ENCODE results near the gene UNC79. TPM values are rescaled to one million over a fixed set of nuclear protein-coding genes. Genes with fewer than 3 reads are reported as not detected.
A peak's percentile ranks its signal among the peaks of the same experiment; 100 is the strongest.

Gene UNC79
- total RNA-seq, 1 donor from 2014 or later = 2.2 TPM

DNA sequence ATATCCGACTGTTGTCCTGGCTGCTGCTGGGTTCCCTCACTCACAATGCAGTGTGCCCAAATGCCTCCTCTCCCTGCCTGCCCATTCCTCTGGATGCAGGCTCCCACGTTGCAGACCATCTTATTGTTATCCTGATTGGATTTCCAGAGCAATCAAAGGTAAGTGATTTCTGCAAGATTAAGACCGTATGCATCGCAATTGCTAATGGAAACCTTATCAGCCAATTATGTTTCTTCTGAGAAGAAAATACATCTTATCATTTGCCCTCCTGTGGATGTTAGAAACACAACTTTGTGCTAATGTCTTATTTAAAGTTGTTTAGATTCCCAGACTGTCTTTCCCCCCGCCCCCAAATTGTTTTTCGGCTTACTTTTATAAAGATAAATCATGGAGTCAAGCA, 259.4 kb downstream of the UNC79 start:
- peak overlapping the region; percentile 98 for H3K27ac ChIP-seq
- H3K4me1 Mint-ChIP-seq = peaks cover 70% of the 10 kb centered on the region
- H3K36me3 ChIP-seq = no peaks in the 10 kb centered on the region
- no peak overlapping the region for H3K4me3 ChIP-seq
- no peaks in the 10 kb centered on the region for H3K36me3 Mint-ChIP-seq
- peaks cover 2% of the 10 kb centered on the region for H3K9me3 Mint-ChIP-seq
- H3K79me2 ChIP-seq (ENCODE audit: low read depth) = no peaks in the 10 kb centered on the region
- H2AFZ ChIP-seq (replicated peaks) = peak overlapping the region; percentile 35
- H4K20me1 ChIP-seq (ENCODE audit: low read depth) = no peaks in the 10 kb centered on the region
- no peaks in the 10 kb centered on the region for H3K9me3 ChIP-seq (ENCODE audit: low read depth)
- peaks cover 90% of the 10 kb centered on the region for H3K4me1 ChIP-seq
- peaks cover 12% of the 10 kb centered on the region for H3K27me3 Mint-ChIP-seq (ENCODE audit: insufficient read depth, low read depth)
- H3K4me3 Mint-ChIP-seq = peak overlapping the region; percentile 16
- peak; percentile 43 for DNase-seq (ENCODE audit: low spot score)
- TF ChIP-seq, protein P1, sequence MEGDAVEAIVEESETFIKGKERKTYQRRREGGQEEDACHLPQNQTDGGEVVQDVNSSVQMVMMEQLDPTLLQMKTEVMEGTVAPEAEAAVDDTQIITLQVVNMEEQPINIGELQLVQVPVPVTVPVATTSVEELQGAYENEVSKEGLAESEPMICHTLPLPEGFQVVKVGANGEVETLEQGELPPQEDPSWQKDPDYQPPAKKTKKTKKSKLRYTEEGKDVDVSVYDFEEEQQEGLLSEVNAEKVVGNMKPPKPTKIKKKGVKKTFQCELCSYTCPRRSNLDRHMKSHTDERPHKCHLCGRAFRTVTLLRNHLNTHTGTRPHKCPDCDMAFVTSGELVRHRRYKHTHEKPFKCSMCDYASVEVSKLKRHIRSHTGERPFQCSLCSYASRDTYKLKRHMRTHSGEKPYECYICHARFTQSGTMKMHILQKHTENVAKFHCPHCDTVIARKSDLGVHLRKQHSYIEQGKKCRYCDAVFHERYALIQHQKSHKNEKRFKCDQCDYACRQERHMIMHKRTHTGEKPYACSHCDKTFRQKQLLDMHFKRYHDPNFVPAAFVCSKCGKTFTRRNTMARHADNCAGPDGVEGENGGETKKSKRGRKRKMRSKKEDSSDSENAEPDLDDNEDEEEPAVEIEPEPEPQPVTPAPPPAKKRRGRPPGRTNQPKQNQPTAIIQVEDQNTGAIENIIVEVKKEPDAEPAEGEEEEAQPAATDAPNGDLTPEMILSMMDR (IDR thresholded peaks at IDR 0.05) = no peak
- TF ChIP-seq EZH2 (IDR thresholded peaks at IDR 0.05) (no peak), EZH2phosphoT487 (IDR thresholded peaks at IDR 0.05) (no peak)
- H3K27ac Mint-ChIP-seq = peak overlapping the region; percentile 6
- peaks cover 84% of the 10 kb centered on the region for H3F3A ChIP-seq (ENCODE audit: low read depth)
- no peaks in the 10 kb centered on the region for H3K27me3 ChIP-seq
- peak overlapping the region; percentile 76 for H3K4me2 ChIP-seq
- H3K9ac ChIP-seq = no peak overlapping the region

DNA sequence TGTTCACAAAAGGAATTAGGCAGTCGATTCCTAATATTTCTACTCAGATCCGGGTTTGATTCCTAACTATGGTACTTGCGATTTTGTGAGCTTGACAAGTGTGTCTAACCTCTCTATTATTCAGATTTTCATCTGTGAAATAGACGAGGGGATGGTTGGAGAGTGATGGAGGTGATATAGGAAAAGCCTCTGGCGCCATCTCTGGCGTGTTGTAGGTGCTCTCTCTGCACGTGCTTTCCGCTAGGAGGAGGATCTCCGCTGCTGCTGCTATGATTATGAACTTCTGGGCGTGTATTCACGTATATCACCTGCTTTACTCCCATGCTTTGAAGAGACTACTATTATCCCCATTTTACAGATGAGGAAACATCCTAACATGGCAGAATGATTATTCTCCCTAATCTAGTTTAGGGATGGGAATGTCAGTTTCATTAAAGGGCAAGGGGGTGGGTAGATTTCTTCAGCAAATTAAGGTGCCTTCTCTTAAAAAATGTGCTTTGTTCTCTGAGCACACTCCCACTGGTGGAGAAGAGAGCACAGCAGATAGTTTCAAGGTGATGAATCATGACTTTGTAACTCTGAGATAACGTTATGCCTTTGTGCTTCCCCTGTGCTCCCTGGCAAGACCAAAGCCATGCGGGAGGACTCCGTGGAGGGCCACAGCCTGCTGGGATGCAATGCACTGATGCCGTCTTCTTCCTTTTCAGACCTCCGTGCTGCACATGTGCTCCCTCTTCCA, 260.5 kb downstream of the UNC79 start:
- Histone ChIP-seq H3K4me1 (peaks cover 81% of the 10 kb centered on the region), H3K4me2 (no peak overlapping the region), H3K9ac (no peak overlapping the region), H3K9me3 (ENCODE audit: low read depth) (no peaks in the 10 kb centered on the region), H2AFZ (replicated peaks) (no peak overlapping the region), H3K79me2 (ENCODE audit: low read depth) (no peaks in the 10 kb centered on the region), H3K27me3 (no peaks in the 10 kb centered on the region), H3K36me3 (peaks cover 2% of the 10 kb centered on the region), H4K20me1 (ENCODE audit: low read depth) (no peaks in the 10 kb centered on the region), H3K27ac (no peak overlapping the region), H3F3A (ENCODE audit: low read depth) (peaks cover 83% of the 10 kb centered on the region), H3K4me3 (no peak overlapping the region)
- TF ChIP-seq, protein P1 (IDR thresholded peaks at IDR 0.05) = peak; percentile 40
- TF ChIP-seq EZH2phosphoT487 (IDR thresholded peaks at IDR 0.05) = no peak
- no peak overlapping the region for H3K27ac Mint-ChIP-seq
- H3K4me3 Mint-ChIP-seq = no peak overlapping the region
- no peak for DNase-seq (ENCODE audit: low spot score)
- H3K9me3 Mint-ChIP-seq = peaks cover 6% of the 10 kb centered on the region
- peaks cover 3% of the 10 kb centered on the region for H3K36me3 Mint-ChIP-seq
- peaks cover 59% of the 10 kb centered on the region for H3K4me1 Mint-ChIP-seq
- peaks cover 15% of the 10 kb centered on the region for H3K27me3 Mint-ChIP-seq (ENCODE audit: insufficient read depth, low read depth)

DNA sequence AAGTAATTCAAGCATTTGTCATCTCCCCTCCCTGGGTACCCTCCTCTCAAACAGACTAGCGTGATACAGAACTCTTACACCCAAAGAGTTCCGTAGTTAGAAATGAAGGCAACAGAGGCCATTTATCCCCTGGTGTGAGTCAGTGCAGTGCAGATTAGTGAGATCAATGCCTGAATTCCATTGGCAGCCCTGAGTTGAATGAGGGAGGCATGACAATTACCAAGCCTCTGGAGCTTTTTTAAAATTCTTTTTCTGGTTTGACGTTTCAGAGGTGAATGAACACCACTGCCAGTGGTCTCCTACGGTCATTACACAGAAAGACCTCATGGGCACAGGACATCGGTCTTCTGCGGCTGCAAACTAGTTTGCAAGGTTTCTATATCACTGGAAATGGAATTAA, 263.2 kb downstream of the UNC79 start:
- H3K4me1 ChIP-seq = peaks cover 56% of the 10 kb centered on the region
- no peaks in the 10 kb centered on the region for H4K20me1 ChIP-seq (ENCODE audit: low read depth)
- H3K4me3 ChIP-seq = peak overlapping the region; percentile 17
- no peak for TF ChIP-seq EZH2 (IDR thresholded peaks at IDR 0.05)
- TF ChIP-seq, protein P1 (IDR thresholded peaks at IDR 0.05) = peak; percentile 10
- no peak for TF ChIP-seq EZH2phosphoT487 (IDR thresholded peaks at IDR 0.05)
- Mint-ChIP-seq H3K27me3 (ENCODE audit: insufficient read depth, low read depth) (peaks cover 14% of the 10 kb centered on the region), H3K4me3 (no peak overlapping the region), H3K9me3 (peaks cover 11% of the 10 kb centered on the region), H3K36me3 (peaks cover 7% of the 10 kb centered on the region), H3K27ac (peak overlapping the region; percentile 94), H3K4me1 (peaks cover 34% of the 10 kb centered on the region)
- peaks cover 4% of the 10 kb centered on the region for H3K36me3 ChIP-seq
- H3K4me2 ChIP-seq = peak overlapping the region; percentile 68
- H2AFZ ChIP-seq (replicated peaks) = no peak overlapping the region
- no peaks in the 10 kb centered on the region for H3K27me3 ChIP-seq
- H3F3A ChIP-seq (ENCODE audit: low read depth) = peaks cover 56% of the 10 kb centered on the region
- no peaks in the 10 kb centered on the region for H3K79me2 ChIP-seq (ENCODE audit: low read depth)
- peaks cover 7% of the 10 kb centered on the region for H3K9me3 ChIP-seq (ENCODE audit: low read depth)
- peak overlapping the region; percentile 81 for H3K27ac ChIP-seq
- no peak overlapping the region for H3K9ac ChIP-seq
- peak; percentile 81 for DNase-seq (ENCODE audit: low spot score)
